Myocyte (in vitro differentiated cells): ENCODE data around the gene GAB1. TPM values are rescaled to one million over a fixed set of nuclear protein-coding genes. Genes with fewer than 3 reads are reported as not detected.
A peak's percentile ranks its signal among the peaks of the same experiment; 100 is the strongest.

Experiments
- DNase-seq: peaks from one replicate; pipeline ENCODE4 v3.0.0-alpha.2; 2012; ENCODE audit warnings: low read depth
- polyA plus RNA-seq: library from polyadenylated mRNA; unstranded; fragments of >200 nt; gene quantifications from one replicate; pipeline ENCODE4 v1.2.1, GENCODE V29; 2012; ENCODE audit warnings: missing spikeins
- total RNA-seq: library from RNA; depleted of rRNA; stranded (reverse); fragments of >200 nt; gene quantifications from 2 replicates; pipeline ENCODE4 v1.2.3, GENCODE V29; 2014

The GAB1 gene
- total RNA-seq: 7.9 and 10.3 TPM in 2 replicates
- 3.7 TPM for polyA plus RNA-seq

DNA sequence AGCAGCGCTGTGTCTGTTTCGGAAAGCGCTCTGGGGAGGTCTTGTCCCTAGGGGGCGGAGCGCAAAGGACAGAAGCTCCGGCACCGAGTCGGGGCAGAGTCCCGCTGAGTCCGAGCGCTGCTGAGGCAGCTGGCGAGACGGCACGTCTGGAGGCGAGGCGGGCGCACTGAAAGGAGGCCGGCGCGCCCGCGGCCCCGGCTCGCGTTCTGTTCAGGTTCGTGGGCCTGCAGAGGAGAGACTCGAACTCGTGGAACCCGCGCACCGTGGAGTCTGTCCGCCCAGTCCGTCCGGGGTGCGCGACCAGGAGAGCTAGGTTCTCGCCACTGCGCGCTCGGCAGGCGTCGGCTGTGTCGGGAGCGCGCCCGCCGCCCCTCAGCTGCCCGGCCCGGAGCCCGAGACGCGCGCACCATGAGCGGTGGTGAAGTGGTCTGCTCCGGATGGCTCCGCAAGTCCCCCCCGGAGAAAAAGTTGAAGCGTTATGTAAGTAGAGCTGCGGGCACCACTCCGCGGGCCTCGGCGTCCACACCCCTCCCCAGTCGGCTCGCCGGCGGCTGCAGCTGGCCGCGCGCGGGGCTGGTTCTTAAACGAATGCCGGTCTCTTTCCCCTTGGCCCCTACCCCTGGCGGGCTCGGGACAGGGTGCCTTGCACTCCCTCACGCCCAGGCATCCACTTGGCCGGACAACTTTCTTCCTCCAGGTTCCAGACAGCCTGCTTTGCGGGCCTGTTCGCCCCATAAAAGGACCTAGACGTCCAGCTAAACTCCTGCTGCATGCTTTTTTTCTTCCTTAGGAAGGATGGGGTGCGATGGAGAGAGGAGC is at the start of gene GAB1:
GAB1 (plus strand) TSS at position 96 of the 819 bp plus-strand sequence; CDS start at position 409, 313 bp downstream.
- peak; percentile 85 for DNase-seq

DNA sequence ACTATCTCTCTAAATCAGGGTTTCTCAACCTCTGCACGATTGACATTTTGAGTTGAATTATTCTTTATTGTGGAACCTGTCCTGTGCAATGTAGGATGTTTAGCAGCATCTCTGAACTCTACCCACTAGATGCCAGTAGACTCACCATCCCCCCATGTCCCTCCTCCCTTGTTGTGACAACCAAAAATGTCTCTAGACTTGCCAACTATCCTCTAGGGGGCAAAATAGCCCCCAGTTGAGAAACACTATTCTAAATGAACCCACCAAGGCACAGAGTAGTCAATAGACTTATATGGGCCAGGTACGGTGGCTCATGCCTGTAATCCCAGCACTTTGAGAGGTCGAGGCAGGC is 49.1 kb upstream of the GAB1 start:
- DNase-seq: no peak

DNA sequence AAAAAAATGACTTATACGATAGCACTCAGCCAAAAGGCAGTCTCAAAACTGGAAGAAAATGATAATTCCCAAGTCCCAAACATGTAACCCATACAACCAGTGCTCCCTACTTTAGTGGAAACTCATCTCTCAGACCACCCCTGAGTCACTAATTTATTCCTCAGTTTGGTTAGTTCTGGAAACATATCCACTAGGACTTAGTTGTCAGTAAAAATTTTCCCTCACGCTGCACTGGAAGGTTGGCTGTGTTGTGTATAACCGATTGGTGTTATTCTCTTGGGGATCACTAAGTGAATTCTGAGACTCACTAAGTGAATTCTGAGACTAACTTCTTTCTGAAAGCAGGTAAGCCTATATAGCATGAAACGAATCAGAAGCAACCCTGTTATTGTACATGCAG is 48.5 kb upstream of the GAB1 start:
- no peak for DNase-seq

DNA sequence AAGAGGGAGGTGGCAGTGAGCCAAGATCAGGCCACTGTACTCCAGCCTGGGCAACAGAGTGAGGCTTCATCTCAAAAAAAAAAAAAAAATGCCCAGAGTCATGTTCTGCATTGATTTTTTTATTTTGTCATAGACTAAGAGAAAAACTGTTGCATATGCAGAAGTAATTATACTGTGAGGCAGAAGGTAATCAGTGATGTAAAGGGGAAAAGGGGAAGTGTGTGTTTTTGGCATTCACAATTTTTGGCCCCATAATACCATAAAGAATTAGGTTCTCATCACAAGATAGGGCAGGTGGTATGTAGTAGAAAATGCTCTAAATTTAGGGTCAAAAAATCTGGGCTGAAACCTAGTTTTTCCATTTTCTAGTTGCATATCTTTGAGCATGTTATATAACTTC is 47.3 kb upstream of the GAB1 start:
- no peak for DNase-seq

DNA sequence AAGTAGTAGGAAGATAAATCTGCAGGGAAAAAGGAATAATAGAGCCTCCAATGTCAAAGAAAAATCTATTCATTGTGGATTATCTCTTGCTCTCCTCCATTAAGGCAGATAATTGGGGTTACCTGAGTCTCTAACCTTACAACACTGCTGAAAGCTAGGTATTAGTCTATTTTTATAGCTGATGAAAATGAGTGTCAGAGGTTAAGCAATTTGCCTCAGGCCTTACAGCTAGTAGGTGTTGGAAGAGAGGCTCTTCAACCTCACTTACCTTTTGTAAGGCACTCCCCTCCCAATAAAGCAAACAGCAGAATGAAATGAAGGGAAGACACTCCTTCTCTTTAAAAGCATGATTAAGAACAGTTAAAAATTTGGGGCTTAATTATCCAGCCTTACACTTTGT is 45.4 kb upstream of the GAB1 start:
- no peak for DNase-seq

DNA sequence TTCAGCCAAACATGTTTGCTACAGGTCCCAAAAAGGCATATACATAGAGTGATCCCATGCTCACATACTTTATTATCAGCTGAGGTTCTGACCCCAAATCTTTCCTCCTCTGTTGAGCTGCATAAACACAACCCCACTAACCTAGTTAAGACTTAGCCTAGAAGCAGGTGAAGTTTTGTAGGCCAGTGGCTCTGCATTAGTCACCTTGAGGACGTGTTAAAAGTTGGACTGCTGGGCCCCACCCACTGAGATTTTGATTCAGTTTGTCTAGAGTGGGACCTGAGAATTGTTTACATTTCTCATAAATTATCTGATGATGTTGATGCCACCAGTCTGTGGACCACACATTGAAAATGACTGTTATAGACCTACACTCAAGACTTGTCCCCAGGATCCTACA is 43.8 kb upstream of the GAB1 start:
- DNase-seq: no peak

DNA sequence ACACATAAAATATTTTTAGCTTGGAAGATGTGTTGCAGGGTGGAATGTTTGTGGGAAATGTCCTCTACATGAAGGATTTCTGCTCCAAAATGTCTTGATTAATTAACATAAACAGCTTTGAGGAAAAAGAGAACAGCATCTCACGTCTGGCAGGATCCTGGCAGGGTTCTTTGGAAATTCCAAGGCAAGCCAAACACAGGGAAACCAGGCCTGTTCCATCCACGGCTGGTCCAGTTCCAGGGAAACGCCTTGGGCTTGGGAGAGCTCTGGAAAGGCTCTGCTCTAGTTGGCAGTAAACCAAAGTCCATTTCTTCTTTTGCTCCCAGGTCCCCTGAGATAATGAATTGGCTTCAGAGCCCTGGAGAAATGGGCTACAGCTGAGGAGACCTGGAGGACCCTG is 42.4 kb upstream of the GAB1 start:
- DNase-seq: peak; percentile 29

DNA sequence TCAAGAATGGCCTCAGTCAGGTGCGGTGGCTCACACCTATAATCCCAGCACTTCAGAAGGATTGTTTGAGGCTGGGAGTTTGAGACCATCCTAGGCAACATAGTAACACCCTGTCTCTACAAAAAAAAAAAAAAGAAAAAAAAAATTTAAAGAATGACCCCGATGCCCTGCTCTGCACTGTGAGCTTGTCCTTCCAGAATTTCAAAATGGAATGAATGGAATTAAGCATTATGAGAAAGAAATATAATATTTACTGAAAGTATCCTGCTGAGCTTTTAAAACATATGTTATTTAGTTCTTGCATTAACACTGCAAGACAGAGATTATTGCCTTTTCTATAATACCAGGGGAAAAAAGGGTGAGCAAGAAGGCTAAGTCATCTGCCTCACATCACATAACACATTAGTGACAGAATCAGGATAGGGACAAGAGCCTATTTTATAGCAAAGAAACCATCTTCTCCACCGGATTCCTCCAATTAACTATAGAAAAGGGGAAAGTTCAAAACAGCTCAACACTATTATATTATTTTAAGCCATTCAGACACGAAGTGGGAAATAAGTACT is 41.9 kb upstream of the GAB1 start:
- no peak for DNase-seq

DNA sequence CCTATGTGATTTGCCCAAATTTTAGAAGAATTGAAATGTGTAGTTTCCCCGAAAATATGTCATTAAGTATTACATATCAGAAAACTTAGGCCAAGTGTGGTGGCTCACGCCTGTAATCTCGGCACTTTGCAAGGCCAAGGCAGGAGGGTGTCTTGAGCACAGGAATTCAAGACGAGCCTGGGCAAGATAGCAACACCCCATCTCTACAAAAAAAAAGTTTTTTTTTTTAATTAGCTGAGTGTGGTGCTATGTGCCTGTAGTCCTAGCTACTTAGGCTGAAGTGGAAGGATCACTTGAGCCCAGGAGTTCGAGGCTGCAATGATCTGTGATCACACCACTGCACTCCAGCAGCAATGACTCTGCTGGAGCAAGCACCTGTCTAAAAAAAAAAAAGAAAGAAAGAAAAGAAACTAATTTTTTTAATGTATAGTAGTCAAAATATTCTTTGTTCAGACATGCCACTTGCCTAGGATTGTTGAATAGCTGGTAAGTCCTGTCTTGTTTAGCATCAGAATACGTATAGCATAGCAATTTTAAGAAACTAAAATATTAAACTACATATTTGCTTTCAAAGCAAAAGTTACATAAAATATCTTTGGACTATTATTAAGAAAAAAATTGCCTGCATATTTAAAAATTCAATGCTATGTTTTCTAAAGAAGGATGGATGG is 40.1 kb upstream of the GAB1 start:
- DNase-seq: no peak

DNA sequence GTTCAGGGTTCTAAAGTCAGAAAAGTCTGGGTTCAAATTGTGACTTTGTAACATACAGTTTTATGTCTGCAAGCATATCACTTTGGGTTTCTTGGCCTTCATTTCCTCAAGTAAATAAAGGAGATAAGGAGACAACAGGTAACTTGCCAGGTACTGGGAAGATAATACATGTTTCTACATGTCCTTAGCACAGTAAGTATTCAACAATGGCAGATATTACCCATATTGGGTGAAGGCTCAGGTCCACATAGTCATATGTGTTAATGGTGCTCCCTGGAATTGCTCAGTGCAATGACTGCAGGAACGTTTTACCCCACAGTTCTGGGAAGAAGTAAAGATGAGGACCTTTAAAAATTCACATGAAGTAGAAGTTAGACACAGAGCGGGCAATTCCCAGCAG is 35.8 kb upstream of the GAB1 start:
- DNase-seq: no peak

DNA sequence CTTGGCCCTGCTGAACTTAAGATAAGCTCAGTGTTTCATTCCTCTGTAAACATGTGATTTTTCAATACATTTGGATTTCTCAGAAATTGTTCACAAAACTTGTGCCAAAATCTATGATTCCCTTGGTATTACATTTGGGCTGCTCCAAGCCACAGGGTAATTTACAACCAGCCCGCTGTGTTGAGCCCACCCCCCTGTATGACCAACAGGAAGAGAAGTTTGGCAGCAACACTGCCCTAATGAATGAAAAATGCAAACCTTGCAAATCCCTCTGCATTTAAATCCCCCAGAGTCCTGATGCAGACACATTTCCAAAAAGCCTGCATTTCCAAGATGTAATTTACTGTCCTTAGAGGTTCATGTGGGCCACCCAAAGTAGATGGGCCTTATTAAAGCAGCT is 34.1 kb upstream of the GAB1 start:
- DNase-seq: no peak

DNA sequence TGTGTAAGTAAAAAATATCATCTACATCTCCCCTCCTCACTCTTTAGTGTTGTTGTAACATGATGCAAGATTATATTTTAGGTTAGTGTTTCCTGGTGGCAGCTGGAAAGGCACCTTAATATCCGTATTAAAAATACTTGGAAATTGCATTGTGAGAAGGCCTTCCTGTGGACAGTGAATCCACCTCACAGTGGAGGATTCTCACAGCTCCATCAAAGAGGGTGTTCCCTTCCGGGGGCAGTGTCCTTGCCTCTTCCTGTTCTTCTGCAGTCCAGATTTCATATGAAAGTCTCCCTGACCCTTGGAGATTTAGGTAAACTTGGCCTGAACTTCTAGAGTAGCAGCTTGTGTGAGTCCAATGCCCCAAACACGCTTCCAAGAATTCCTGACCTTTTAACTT is 29.9 kb upstream of the GAB1 start:
- no peak for DNase-seq

DNA sequence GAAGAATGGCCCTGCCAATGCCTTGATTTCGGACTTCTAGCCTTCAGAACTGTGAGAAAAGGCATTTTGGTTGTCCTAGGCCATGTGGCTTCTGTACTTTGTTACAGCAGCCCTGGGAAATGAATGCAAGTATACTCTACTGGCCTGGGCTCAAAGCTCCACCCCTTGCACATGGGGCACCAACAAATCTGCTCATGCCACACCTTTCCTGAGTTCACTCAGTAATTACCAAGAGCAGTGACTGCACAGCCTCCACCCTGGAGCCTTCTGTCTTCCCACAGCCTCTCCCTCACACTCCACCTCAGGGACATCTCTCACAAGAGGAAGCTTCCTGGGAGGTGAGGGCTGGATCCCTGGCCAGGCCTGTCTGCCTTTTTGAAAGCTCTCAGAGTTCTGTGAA is 29.1 kb upstream of the GAB1 start:
- no peak for DNase-seq

DNA sequence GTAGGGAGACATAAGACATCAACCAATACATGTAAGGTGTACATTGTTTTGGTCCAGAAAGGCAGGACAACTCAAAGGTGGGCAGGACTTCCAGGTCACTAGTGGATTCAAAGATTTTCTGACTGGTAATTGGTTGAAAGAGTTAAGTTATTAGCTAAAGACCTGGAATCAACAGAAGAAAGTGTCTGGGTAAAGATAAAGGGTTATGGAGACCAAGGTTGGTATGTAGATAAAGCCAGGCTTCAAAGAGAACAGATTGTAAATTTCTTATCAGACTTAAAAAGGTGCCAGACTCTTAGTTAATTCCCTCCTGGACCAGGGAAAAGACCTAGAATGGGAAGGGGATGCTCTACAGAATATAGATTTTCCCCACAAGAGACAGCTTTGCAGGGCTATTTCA is 28.3 kb upstream of the GAB1 start:
- no peak for DNase-seq

DNA sequence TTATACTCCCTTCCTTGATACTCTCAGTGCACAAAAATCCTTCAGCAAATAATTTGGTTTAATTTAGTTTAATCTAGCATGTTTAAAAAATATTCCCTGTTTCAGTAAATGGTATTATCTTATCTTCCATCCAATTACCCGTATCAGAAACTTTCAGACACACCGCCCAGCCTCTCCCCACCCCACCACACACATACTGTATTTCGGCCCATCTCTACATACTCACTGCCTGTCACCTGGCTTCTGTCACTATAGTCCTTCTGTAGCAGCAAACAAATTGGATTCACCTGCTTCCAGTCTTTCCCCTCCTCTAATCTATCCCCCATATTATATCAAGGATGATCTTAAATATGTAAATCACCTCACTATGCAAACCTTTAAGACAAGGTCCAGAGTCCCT is 24.8 kb upstream of the GAB1 start:
- DNase-seq: no peak

DNA sequence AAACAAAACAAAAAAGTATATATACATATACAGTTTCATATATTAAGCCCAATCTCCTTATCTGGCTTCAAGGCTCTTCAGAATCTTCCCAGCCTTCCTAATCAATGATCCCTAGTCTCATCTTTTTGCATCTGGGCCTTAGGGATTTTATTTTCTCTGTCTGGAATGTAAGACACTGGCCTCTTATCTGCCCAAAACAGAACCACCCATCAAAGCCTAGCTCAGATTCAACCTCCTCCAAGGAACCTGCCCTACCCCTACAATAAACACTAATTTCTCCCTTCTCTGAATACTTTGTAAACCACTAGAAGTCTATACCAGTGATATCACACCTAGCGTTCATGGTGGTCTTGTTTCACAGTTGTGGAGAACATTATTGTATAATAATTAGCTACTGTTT is 23.2 kb upstream of the GAB1 start:
- DNase-seq: no peak

DNA sequence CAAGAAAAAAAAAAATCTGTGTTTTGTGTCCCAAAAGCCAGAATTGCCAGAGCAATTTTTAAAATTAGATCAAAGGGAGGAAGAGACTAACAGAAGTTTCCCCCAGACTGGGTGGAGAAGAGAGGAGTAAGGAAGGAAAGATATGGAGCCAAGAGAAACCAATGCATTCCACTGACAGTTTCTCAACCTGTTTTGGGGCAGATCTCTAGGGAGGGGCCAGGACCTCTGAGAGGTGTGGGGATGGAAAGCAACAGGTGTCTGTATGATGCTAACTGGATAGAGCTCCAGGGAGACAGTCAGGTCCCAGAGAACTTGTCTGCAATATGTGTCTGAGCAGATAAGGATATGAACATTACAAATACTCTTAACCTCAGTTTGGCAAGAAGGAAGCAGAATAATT is 22.7 kb upstream of the GAB1 start:
- DNase-seq: no peak

DNA sequence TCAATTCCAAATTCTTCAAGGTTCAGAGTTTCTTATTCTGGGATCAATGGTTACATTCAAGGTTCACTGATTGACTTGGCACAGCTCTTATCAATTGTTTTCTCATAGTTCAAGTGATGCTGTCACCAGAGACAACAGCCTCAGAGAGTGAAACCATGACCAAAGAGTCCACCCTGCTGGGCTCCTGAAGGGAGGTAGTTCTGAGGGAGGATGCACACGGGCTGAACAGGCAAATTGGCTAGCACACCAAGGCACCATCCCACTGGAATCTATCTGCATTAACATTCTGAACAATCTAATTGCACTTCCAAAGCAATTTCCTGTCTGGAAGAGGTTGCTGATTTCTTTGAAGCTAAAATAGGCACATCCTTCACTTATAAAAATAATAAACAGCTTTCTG is 16.6 kb upstream of the GAB1 start:
- no peak for DNase-seq

DNA sequence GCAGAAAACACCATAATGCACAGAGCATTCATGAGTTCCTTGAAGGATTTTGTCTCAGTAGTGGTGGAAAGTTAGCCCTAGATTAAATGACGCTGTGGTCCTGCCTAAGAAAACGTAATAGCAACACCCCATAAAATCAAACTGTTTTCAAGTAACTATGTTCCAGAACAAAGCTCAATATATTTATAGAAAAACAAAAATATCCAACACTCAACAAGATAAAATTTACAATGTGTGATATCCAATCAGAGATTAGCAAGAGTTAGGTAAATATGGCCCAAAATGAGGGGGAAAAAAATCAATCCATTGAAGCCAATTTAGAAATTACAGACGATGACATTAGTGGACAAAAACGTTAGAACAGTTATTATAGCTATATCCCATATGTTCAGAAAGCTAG is 9.9 kb upstream of the GAB1 start:
- DNase-seq: no peak

DNA sequence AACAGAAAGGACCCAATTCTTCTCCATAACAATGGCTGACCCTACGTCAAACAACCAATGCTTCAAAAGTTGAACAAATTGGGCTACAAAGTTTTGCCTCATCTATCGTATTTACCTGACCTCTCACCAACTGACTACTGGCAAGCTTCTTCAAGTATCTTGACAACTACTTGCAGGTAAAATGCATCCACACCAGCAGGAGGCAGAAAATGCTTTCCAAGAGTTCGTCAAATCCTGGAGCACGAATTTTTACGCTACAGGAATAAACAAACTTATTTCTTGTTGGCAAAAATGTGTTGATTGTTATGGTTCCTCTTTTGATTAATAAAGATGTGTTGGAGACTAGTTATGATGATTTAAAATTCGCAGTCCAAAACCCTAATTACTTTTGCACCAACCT is 6.7 kb upstream of the GAB1 start:
- no peak for DNase-seq

DNA sequence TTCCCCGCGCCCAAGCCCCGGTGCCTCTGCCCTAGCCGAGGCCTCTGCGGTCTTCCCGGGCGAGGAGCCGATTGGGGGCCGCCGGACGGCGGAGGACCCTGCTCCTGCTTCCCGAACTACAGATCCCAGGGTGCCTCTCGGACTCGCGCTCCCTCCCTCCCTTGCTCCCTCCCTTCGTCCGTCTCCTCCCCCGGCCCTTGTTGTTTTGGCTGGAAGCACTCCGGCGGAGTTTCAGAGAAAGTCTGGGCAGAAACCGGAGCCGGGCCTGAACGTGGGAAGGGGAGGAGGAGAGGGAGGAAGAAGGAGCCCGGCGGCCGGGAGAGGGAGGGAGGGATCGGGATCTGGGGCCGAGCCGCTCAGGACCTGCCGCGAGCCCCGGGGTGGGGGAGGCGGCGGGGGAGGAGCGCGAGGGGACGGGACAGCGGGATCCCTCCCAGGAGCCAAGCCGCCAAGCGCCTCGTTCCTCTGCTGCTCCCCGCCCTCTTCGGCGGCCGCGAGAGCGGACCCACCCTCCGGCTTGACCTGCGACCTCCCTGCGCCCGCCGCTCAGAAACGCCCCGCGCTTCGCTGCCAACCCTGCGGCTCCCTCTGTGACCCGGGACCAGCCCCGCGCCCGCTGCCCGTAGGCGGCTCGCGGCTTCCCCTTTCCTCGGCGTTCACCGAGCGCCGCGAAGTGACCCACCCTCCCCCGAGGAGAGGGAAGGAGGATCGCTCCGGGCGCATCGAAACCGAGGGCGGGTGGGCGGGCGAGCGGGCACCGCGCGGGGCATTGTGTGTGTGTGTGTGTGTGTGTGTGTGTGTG is 496 bp upstream of the GAB1 start:
- peak; percentile 92 for DNase-seq
